Endothelial cell of umbilical vein (primary cell): ENCODE measurements around the gene URM1.

ENCODE experiments used
- CTCF ChIP-seq, 2 donors: IDR thresholded peaks; 1 replicate in 1 of 2; 2 replicates in 1 of 2; pipeline ENCODE4 v1.5.1; 2011; ENCODE audit warnings: low read length in 2 of 2, mild to moderate bottlenecking in 2 of 2, moderate library complexity in 2 of 2, control low read depth in 1 of 2, inconsistent platforms in 1 of 2, low read depth in 1 of 2; ENCODE audit not compliant: insufficient read depth in 1 of 2; ENCODE audit errors: extremely low read depth in 1 of 2
- EZH2 ChIP-seq: IDR thresholded peaks from 2 replicates; pipeline ENCODE4 v1.6.1; 2012; ENCODE audit warnings: borderline replicate concordance, low read depth, mild to moderate bottlenecking, moderate library complexity, low read length, inconsistent platforms; ENCODE audit not compliant: severe bottlenecking
- JUN ChIP-seq: IDR thresholded peaks from 2 replicates; pipeline ENCODE4 v1.6.1; 2011; ENCODE audit warnings: borderline replicate concordance, low read depth; ENCODE audit not compliant: insufficient read length, insufficient read depth
- MYC ChIP-seq: IDR thresholded peaks from one replicate; pipeline ENCODE4 v1.6.1; 2011; ENCODE audit warnings: mild to moderate bottlenecking, low read depth, low read length
- POLR2A ChIP-seq: IDR thresholded peaks from 2 replicates; pipeline ENCODE4 v1.6.1; 2012; ENCODE audit warnings: low read depth, mild to moderate bottlenecking, control low read depth, low read length
- POLR2AphosphoS5 ChIP-seq: IDR thresholded peaks from 2 replicates; pipeline ENCODE4 v1.6.1; 2012; ENCODE audit warnings: low read depth, mild to moderate bottlenecking, control low read depth, low read length, moderate library complexity; ENCODE audit not compliant: insufficient read depth

GRCh38 chr9:128391956-128392301, 20.8 kb downstream of the URM1 start:
- no peak for TF ChIP-seq CTCF (IDR thresholded peaks at IDR 0.05; ENCODE audit: extremely low read depth in 1 of 2, insufficient read depth in 1 of 2, low read depth in 1 of 2, low read length in 2 of 2)
- no peak for TF ChIP-seq POLR2A
- TF ChIP-seq POLR2AphosphoS5: no peak
- TF ChIP-seq EZH2: no peak
- TF ChIP-seq JUN: no peak
- TF ChIP-seq MYC: no peak
